SK-N-SH treated with all-trans-retinoic acid at 6 μM for 48 hours (cell line): ENCODE data around the gene MARCHF10.

Source experiments
- ATAC-seq: fragments of 200-7000 bp; cut with Tn5 transposase; 3 replicates; pipeline ENCODE4 v1.9.1; 2020; ENCODE audit warnings: mild to moderate bottlenecking, moderate library complexity
- ARNTL ChIP-seq: fragments of 450-650 bp; formaldehyde crosslinking; IDR thresholded peaks from 2 replicates; pipeline ENCODE4 v1.5.0; 2020; ENCODE audit warnings: low read depth, mild to moderate bottlenecking, moderate library complexity, borderline replicate concordance
- BACH2 ChIP-seq: fragments of 250-450 bp; sonication (Bioruptor Pico); IDR thresholded peaks from 2 replicates; pipeline ENCODE4 v1.9.0; 2021; ENCODE audit warnings: mild to moderate bottlenecking, borderline replicate concordance
- CREB5 ChIP-seq: fragments of 250-450 bp; sonication (Bioruptor Pico); IDR thresholded peaks from 2 replicates; pipeline ENCODE4 v1.5.1; 2020; ENCODE audit warnings: low read depth, mild to moderate bottlenecking, moderate library complexity
- CSDC2 ChIP-seq: fragments of 250-450 bp; sonication (Bioruptor Pico); IDR thresholded peaks from 2 replicates; pipeline ENCODE4 v1.5.0; 2020; ENCODE audit warnings: mild to moderate bottlenecking, moderate library complexity
- ESRRG ChIP-seq: fragments of 250-450 bp; sonication (Bioruptor Pico); IDR thresholded peaks from 2 replicates; pipeline ENCODE4 v1.6.1; 2021; ENCODE audit warnings: mild to moderate bottlenecking
- GLIS3 ChIP-seq: fragments of 250-450 bp; sonication (Bioruptor Pico); IDR thresholded peaks from 2 replicates; pipeline ENCODE4 v1.5.0; 2020; ENCODE audit warnings: mild to moderate bottlenecking, moderate library complexity
- ISL1 ChIP-seq: fragments of 250-450 bp; sonication (Bioruptor Pico); IDR thresholded peaks from 2 replicates; pipeline ENCODE4 v2.1.2; 2022; ENCODE audit warnings: mild to moderate bottlenecking, moderate library complexity
- OSR1 ChIP-seq: fragments of 250-450 bp; sonication (Bioruptor Pico); IDR thresholded peaks from 2 replicates; pipeline ENCODE4 v1.8.0; 2022; ENCODE audit warnings: moderate library complexity, mild to moderate bottlenecking, inconsistent platforms
- PATZ1 ChIP-seq: fragments of 250-450 bp; sonication (Bioruptor Pico); IDR thresholded peaks from 2 replicates; pipeline ENCODE4 v1.8.0; 2020; ENCODE audit warnings: mild to moderate bottlenecking, moderate library complexity, borderline replicate concordance
- PPARA ChIP-seq: fragments of 250-450 bp; sonication (Bioruptor Pico); IDR thresholded peaks from 2 replicates; pipeline ENCODE4 v1.5.0; 2020; ENCODE audit warnings: mild to moderate bottlenecking, borderline replicate concordance
- RARB ChIP-seq: fragments of 250-450 bp; sonication (Bioruptor Pico); IDR thresholded peaks from 2 replicates; pipeline ENCODE4 v1.8.0; 2021; ENCODE audit warnings: mild to moderate bottlenecking, moderate library complexity
- SNAI2 ChIP-seq: fragments of 250-450 bp; sonication (Bioruptor Pico); IDR thresholded peaks from 2 replicates; pipeline ENCODE4 v1.5.0; 2020; ENCODE audit warnings: mild to moderate bottlenecking, moderate library complexity
- TCF4 ChIP-seq: fragments of 250-450 bp; sonication (Bioruptor Pico); IDR thresholded peaks from 2 replicates; pipeline ENCODE4 v1.8.0; 2021; ENCODE audit warnings: mild to moderate bottlenecking, moderate library complexity, borderline replicate concordance
- TOX ChIP-seq: fragments of 250-450 bp; sonication (Bioruptor Pico); IDR thresholded peaks from 2 replicates; pipeline ENCODE4 v1.8.0; 2021; ENCODE audit warnings: mild to moderate bottlenecking, moderate library complexity, borderline replicate concordance
- ZC3H10 ChIP-seq: fragments of 250-450 bp; sonication (Bioruptor Pico); IDR thresholded peaks from 2 replicates; pipeline ENCODE4 v1.5.1; 2021; ENCODE audit warnings: mild to moderate bottlenecking, moderate library complexity
- ZFP3 ChIP-seq: fragments of 250-450 bp; sonication (Bioruptor Pico); IDR thresholded peaks from 2 replicates; pipeline ENCODE4 v1.5.0; 2020; ENCODE audit warnings: mild to moderate bottlenecking, moderate library complexity
- ZFP30 ChIP-seq: fragments of 450-650 bp; formaldehyde crosslinking; IDR thresholded peaks from 2 replicates; pipeline ENCODE4 v1.5.0; 2022; ENCODE audit warnings: mild to moderate bottlenecking, moderate library complexity
- ZNF70 ChIP-seq: fragments of 450-650 bp; formaldehyde crosslinking; IDR thresholded peaks from 2 replicates; pipeline ENCODE4 v1.5.0; 2020; ENCODE audit warnings: mild to moderate bottlenecking, moderate library complexity
- ZNF8 ChIP-seq: fragments of 450-650 bp; formaldehyde crosslinking; IDR thresholded peaks from 2 replicates; pipeline ENCODE4 v1.5.0; 2020; ENCODE audit warnings: mild to moderate bottlenecking, moderate library complexity
- TF ChIP-seq, protein P1 (sequence below): fragments of 250-450 bp; sonication (Bioruptor Pico); IDR thresholded peaks from 2 replicates; pipeline ENCODE4 v1.5.1; 2021; ENCODE audit warnings: mild to moderate bottlenecking, moderate library complexity
- TF ChIP-seq, protein P2 (sequence below): fragments of 250-450 bp; sonication (Bioruptor Pico); IDR thresholded peaks from 2 replicates; pipeline ENCODE4 v1.5.0; 2020; ENCODE audit warnings: mild to moderate bottlenecking, moderate library complexity

MARCHF10 gene

DNA sequence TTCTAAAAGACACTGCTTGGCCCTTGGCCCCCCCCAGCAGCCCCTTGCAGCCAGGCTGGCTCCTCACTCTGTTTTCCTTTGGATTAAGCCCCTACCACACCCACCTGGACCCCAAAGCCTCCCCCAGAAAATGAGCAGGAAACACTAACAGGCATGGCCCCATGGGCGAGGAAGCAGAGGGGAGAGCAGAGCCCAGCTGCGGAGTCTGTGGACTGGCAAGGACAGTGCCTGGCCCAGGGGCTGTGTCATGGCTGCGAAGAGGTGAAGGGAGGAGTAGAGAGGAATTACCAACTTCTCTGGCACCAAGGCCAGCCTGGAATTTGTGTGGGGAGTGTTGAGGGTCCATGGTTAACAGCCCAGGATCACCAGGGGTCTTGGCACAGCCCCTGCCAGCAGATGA lies 133.3 kb downstream of the MARCHF10 start:
- ATAC-seq = no peak

GRCh38 chr17:62674363-62674739 lies 133.8 kb downstream of the MARCHF10 start:
- no peak for TF ChIP-seq ZFP3 (CRISPR knock-in tag)
- TF ChIP-seq TOX (CRISPR knock-in tag) = no peak
- TF ChIP-seq, protein P1, sequence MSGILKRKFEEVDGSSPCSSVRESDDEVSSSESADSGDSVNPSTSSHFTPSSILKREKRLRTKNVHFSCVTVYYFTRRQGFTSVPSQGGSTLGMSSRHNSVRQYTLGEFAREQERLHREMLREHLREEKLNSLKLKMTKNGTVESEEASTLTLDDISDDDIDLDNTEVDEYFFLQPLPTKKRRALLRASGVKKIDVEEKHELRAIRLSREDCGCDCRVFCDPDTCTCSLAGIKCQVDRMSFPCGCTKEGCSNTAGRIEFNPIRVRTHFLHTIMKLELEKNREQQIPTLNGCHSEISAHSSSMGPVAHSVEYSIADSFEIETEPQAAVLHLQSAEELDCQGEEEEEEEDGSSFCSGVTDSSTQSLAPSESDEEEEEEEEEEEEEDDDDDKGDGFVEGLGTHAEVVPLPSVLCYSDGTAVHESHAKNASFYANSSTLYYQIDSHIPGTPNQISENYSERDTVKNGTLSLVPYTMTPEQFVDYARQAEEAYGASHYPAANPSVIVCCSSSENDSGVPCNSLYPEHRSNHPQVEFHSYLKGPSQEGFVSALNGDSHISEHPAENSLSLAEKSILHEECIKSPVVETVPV (CRISPR knock-in tag) = no peak
- no peak for TF ChIP-seq ESRRG (CRISPR knock-in tag)
- no peak for TF ChIP-seq TCF4 (CRISPR knock-in tag)
- no peak for TF ChIP-seq ZNF8 (CRISPR knock-in tag)
- no peak for TF ChIP-seq ZNF70 (CRISPR knock-in tag)
- TF ChIP-seq CSDC2 (CRISPR knock-in tag) = no peak
- TF ChIP-seq ARNTL = no peak
- no peak for TF ChIP-seq OSR1 (CRISPR knock-in tag)
- TF ChIP-seq, protein P2, sequence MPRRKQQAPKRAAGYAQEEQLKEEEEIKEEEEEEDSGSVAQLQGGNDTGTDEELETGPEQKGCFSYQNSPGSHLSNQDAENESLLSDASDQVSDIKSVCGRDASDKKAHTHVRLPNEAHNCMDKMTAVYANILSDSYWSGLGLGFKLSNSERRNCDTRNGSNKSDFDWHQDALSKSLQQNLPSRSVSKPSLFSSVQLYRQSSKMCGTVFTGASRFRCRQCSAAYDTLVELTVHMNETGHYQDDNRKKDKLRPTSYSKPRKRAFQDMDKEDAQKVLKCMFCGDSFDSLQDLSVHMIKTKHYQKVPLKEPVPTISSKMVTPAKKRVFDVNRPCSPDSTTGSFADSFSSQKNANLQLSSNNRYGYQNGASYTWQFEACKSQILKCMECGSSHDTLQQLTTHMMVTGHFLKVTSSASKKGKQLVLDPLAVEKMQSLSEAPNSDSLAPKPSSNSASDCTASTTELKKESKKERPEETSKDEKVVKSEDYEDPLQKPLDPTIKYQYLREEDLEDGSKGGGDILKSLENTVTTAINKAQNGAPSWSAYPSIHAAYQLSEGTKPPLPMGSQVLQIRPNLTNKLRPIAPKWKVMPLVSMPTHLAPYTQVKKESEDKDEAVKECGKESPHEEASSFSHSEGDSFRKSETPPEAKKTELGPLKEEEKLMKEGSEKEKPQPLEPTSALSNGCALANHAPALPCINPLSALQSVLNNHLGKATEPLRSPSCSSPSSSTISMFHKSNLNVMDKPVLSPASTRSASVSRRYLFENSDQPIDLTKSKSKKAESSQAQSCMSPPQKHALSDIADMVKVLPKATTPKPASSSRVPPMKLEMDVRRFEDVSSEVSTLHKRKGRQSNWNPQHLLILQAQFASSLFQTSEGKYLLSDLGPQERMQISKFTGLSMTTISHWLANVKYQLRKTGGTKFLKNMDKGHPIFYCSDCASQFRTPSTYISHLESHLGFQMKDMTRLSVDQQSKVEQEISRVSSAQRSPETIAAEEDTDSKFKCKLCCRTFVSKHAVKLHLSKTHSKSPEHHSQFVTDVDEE (CRISPR knock-in tag) = no peak
- no peak for TF ChIP-seq BACH2
- TF ChIP-seq SNAI2 (CRISPR knock-in tag) = no peak
- no peak for TF ChIP-seq CREB5 (CRISPR knock-in tag)
- no peak for TF ChIP-seq ISL1 (CRISPR knock-in tag)
- TF ChIP-seq, all 23 proteins: peak for 0
- ATAC-seq = no peak

More for the DNA sequence above, 133.3 kb downstream of the MARCHF10 start:
- no peak for TF ChIP-seq ISL1 (CRISPR knock-in tag)
- TF ChIP-seq, protein P1 (CRISPR knock-in tag) = no peak

DNA sequence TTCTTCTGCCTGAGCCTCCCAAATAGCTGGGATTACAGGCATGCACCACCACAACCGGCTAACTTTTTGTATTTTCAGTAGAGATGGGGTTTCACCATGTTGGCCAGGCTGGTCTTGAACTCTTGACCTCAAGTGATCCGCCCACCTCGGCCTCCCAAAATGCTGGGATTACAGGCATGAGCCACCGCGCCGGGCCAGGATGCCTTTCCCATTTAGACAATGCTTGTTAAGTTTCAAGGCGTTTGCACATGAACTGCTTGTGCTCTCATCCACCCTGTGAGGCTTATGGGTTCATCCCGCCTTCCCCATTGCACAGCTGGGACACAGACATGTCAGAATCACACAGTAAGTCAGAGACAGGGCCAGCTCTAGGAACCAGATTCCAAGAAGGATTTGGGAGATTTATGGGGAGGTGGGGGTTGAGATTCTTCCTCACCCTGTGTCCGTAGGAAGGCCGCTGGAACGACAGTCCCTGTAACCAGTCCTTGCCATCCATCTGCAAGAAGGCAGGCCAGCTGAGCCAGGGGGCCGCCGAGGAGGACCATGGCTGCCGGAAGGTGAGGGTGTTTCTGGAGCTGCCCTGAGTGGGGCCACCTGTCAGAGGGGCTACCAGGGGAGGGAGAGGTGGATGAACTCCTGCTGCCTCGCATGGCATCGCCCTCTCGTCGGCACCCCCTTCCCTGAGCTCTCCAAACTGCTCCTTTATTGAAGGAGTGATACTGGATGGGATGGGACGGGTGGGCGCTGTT lies 134.3 kb downstream of the MARCHF10 start:
- ATAC-seq = no peak
- TF ChIP-seq ZNF70 (CRISPR knock-in tag) = no peak
- no peak for TF ChIP-seq ISL1 (CRISPR knock-in tag)
- TF ChIP-seq, all 23 proteins: peak for 0

DNA sequence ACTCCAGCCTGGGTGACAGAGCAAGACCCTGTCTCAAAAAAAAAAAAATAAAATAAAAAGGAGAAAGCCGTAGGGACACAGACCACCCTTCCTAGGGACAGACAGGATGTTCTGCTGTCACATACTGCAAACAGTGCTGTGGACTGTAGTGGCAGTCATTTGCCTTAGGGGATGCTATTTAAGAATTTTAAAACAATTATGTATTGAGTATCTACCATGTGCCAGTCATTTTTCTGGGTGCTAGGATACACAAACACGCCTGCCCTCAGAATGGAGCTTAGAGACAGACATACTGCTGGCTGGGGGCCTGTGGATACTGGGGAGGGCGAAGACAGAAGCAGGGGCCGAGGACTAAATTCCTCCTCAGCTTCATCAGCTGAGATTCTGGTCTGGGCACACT lies 135.2 kb downstream of the MARCHF10 start:
- ATAC-seq = no peak
- no peak for TF ChIP-seq ZFP30 (CRISPR knock-in tag)
- no peak for TF ChIP-seq ESRRG (CRISPR knock-in tag)
- TF ChIP-seq ZC3H10 (CRISPR knock-in tag) = no peak
- no peak for TF ChIP-seq GLIS3 (CRISPR knock-in tag)
- TF ChIP-seq PATZ1 (CRISPR knock-in tag) = no peak
- TF ChIP-seq, protein P1 (CRISPR knock-in tag) = no peak
- TF ChIP-seq, protein P2 (CRISPR knock-in tag) = no peak
- TF ChIP-seq ZNF70 (CRISPR knock-in tag) = no peak
- TF ChIP-seq RARB (CRISPR knock-in tag) = no peak
- no peak for TF ChIP-seq CSDC2 (CRISPR knock-in tag)
- TF ChIP-seq SNAI2 (CRISPR knock-in tag) = no peak
- no peak for TF ChIP-seq PPARA (CRISPR knock-in tag)
